H1 (cell line): ENCODE data around the gene ZSWIM6. TPM values are rescaled to one million over a fixed set of nuclear protein-coding genes. Genes with fewer than 3 reads are reported as not detected.

Source experiments
- CTCF ChIA-PET: fragments of 300-600 bp; sonication (Branson Sonifier 250); formaldehyde crosslinking; loops from one replicate; lab custom pipeline; 2021; ENCODE audit not compliant: partially characterized antibody; lab: Charles Lee
- POLR2A ChIA-PET: fragments of 300-600 bp; sonication (Branson Sonifier 250); formaldehyde crosslinking; loops from one replicate; lab custom pipeline; 2021; ENCODE audit warnings: inconsistent platforms; ENCODE audit not compliant: partially characterized antibody; lab: Charles Lee
- DNase-seq, 2 experiments: peaks; one replicate each; pipeline versions ENCODE4 v3.0.0 to v3.0.0-alpha.2; 2010 to 2022; ENCODE audit warnings: low spot score in 2 of 2, low read depth in 1 of 2, mixed read lengths in 1 of 2
- FAIRE-seq: peaks from 2 replicates; lab custom pipeline; 2011; peaks lifted over from hg19 to GRCh38; lab: Jason Lieb, UNC
- H2AFZ ChIP-seq: 2 replicates; pipeline ENCODE4 v1.8.1; 2012; ENCODE audit warnings: low read length, inconsistent platforms
- H2AK5ac ChIP-seq: 2 replicates; pipeline ENCODE4 v1.6.1; 2013; ENCODE audit warnings: low read depth, low read length
- H2BK120ac ChIP-seq: replicated peaks from 2 replicates; pipeline ENCODE3; 2013; ENCODE audit warnings: low read depth, low read length, inconsistent platforms
- H2BK12ac ChIP-seq: 2 replicates; pipeline ENCODE4 v1.6.1; 2013; ENCODE audit warnings: low read depth, low read length
- H2BK15ac ChIP-seq: 2 replicates; pipeline ENCODE4 v1.6.1; 2013; ENCODE audit warnings: low read length
- H2BK20ac ChIP-seq: 2 replicates; pipeline ENCODE4 v1.6.1; 2013; ENCODE audit warnings: low read length
- H2BK5ac ChIP-seq: 2 replicates; pipeline ENCODE4 v1.6.1; 2013; ENCODE audit warnings: low read depth, low read length
- H3K14ac ChIP-seq: 2 replicates; pipeline ENCODE4 v1.6.1; 2013; ENCODE audit warnings: inconsistent platforms; ENCODE audit not compliant: insufficient read length
- H3K18ac ChIP-seq: 2 replicates; pipeline ENCODE4 v1.6.1; 2013; ENCODE audit warnings: low read length; ENCODE audit errors: extremely low read depth
- H3K23ac ChIP-seq: 2 replicates; pipeline ENCODE4 v1.6.1; 2013; ENCODE audit warnings: inconsistent platforms; ENCODE audit not compliant: insufficient read length
- H3K23me2 ChIP-seq: 2 replicates; pipeline ENCODE4 v1.6.1; 2013; ENCODE audit warnings: low read depth, low read length
- H3K27ac ChIP-seq: 2 replicates; pipeline ENCODE4 v1.6.1; 2011; ENCODE audit warnings: low read depth, low read length, inconsistent platforms
- H3K27me3 ChIP-seq, 4 experiments: replicated peaks in 1 of 4; 1 replicate in 1 of 4; 2 replicates in 3 of 4; pipeline versions ENCODE4 v1.6.1 to v1.8.1; 2011 to 2013; ENCODE audit warnings: low read length in 3 of 4, mild to moderate bottlenecking in 3 of 4, inconsistent platforms in 2 of 4, mixed read lengths in 2 of 4, moderate library complexity in 1 of 4; ENCODE audit not compliant: control insufficient read depth in 3 of 4, insufficient read depth in 3 of 4; ENCODE audit errors: extremely low read depth in 1 of 4
- H3K36me3 ChIP-seq, 4 experiments: 2 replicates each; pipeline versions ENCODE4 v1.6.1 to v1.8.1; 2011 to 2013; ENCODE audit warnings: mild to moderate bottlenecking in 4 of 4, low read length in 3 of 4, moderate library complexity in 2 of 4, control low read depth in 1 of 4, inconsistent platforms in 1 of 4; ENCODE audit not compliant: insufficient read depth in 4 of 4, control insufficient read depth in 2 of 4
- H3K4ac ChIP-seq: replicated peaks from 2 replicates; pipeline ENCODE3; 2013; ENCODE audit warnings: low read length, low read depth, mixed read lengths, inconsistent platforms; ENCODE audit not compliant: insufficient read length
- H3K4me1 ChIP-seq, 4 experiments: replicated peaks in 1 of 4; 1 replicate in 1 of 4; 2 replicates in 3 of 4; pipeline versions ENCODE4 v1.6.1 to v1.8.1; 2011 to 2013; ENCODE audit warnings: low read length in 3 of 4, inconsistent platforms in 2 of 4, mixed read lengths in 1 of 4; ENCODE audit not compliant: insufficient read depth in 4 of 4, control insufficient read depth in 3 of 4
- H3K4me2 ChIP-seq, 2 experiments: 2 replicates each; pipeline versions ENCODE4 v1.6.1 to v1.8.1; 2011 to 2013; ENCODE audit warnings: low read depth in 2 of 2, low read length in 2 of 2, control low read depth in 1 of 2, inconsistent platforms in 1 of 2, mild to moderate bottlenecking in 1 of 2; ENCODE audit not compliant: insufficient read depth in 1 of 2
- H3K4me3 ChIP-seq, 4 experiments: fragments of 200-600, 300-600 bp in 1 of 4; sonication (generic), shearing (Covaris generic), sonication (Bioruptor Twin) in 1 of 4; 2 replicates each; pipeline versions ENCODE4 v1.5.1 to v1.8.1; 2011 to 2016; ENCODE audit warnings: low read length in 4 of 4, low read depth in 3 of 4, control low read depth in 2 of 4, inconsistent platforms in 2 of 4, mild to moderate bottlenecking in 2 of 4, mixed read lengths in 1 of 4, moderate library complexity in 1 of 4; ENCODE audit not compliant: insufficient read depth in 2 of 4; ENCODE audit errors: extremely low read depth in 1 of 4
- H3K56ac ChIP-seq: replicated peaks from 2 replicates; pipeline ENCODE3; 2013; ENCODE audit warnings: low read depth, mild to moderate bottlenecking, mixed read lengths, low read length, inconsistent platforms; ENCODE audit not compliant: insufficient read length
- H3K79me1 ChIP-seq: 2 replicates; pipeline ENCODE4 v1.6.1; 2013; ENCODE audit warnings: low read depth, low read length, control low read depth
- H3K79me2 ChIP-seq, 2 experiments: 2 replicates each; pipeline versions ENCODE4 v1.6.1 to v1.8.1; 2012 to 2013; ENCODE audit warnings: low read length in 2 of 2, mild to moderate bottlenecking in 2 of 2, inconsistent platforms in 1 of 2; ENCODE audit not compliant: insufficient read depth in 2 of 2, control insufficient read depth in 1 of 2
- H3K9ac ChIP-seq, 4 experiments: replicated peaks in 1 of 4; 1 replicate in 1 of 4; 2 replicates in 3 of 4; pipeline versions ENCODE4 v1.6.1 to v1.8.1; 2011 to 2013; ENCODE audit warnings: low read depth in 3 of 4, low read length in 3 of 4, control low read depth in 2 of 4, mild to moderate bottlenecking in 2 of 4, moderate library complexity in 2 of 4, inconsistent platforms in 1 of 4; ENCODE audit errors: extremely low read depth in 1 of 4
- H3K9me3 ChIP-seq, 2 experiments: 2 replicates each; pipeline versions ENCODE4 v1.6.1 to v1.8.1; 2012 to 2013; ENCODE audit warnings: mild to moderate bottlenecking in 2 of 2, moderate library complexity in 2 of 2, control low read depth in 1 of 2, inconsistent platforms in 1 of 2, low read depth in 1 of 2, low read length in 1 of 2, mixed read lengths in 1 of 2; ENCODE audit not compliant: insufficient read depth in 2 of 2
- H4K20me1 ChIP-seq, 2 experiments: replicated peaks in 1 of 2; 2 replicates each; pipeline versions ENCODE3 to v1.8.1; 2011 to 2013; ENCODE audit warnings: inconsistent platforms in 2 of 2, low read length in 2 of 2, mild to moderate bottlenecking in 1 of 2; ENCODE audit not compliant: insufficient read depth in 2 of 2, control insufficient read depth in 1 of 2
- H4K5ac ChIP-seq: 2 replicates; pipeline ENCODE4 v1.6.1; 2013; ENCODE audit warnings: low read length, low read depth, mixed read lengths, inconsistent platforms; ENCODE audit not compliant: insufficient read length
- H4K8ac ChIP-seq: 2 replicates; pipeline ENCODE4 v1.8.0; 2013; ENCODE audit warnings: mild to moderate bottlenecking, moderate library complexity, low read length, inconsistent platforms; ENCODE audit not compliant: insufficient read depth; ENCODE audit errors: extremely low read depth
- H4K91ac ChIP-seq: replicated peaks from 2 replicates; pipeline ENCODE3; 2013; ENCODE audit warnings: low read length, mixed read lengths, inconsistent platforms; ENCODE audit not compliant: insufficient read length
- CBX5 ChIP-seq: fragments of 300-800, 300-1000 bp; sonication (generic); IDR thresholded peaks from 2 replicates; pipeline ENCODE4 v1.7.1; 2016; ENCODE audit warnings: antibody characterized with exemption, low read length, low read depth
- JUN ChIP-seq: IDR thresholded peaks from 2 replicates; pipeline ENCODE4 v1.6.1; 2011; ENCODE audit warnings: low read depth, mild to moderate bottlenecking, improper control_type of control experiment, low read length
- KDM4A ChIP-seq: IDR thresholded peaks from one replicate; pipeline ENCODE4 v1.7.1; 2012; ENCODE audit warnings: low read depth, mild to moderate bottlenecking, moderate library complexity, low read length, inconsistent platforms; ENCODE audit not compliant: severe bottlenecking
- MAFK ChIP-seq: IDR thresholded peaks from 2 replicates; pipeline ENCODE4 v1.6.1; 2012; ENCODE audit warnings: low read depth, mild to moderate bottlenecking, improper control_type of control experiment, low read length
- RFX5 ChIP-seq: IDR thresholded peaks from 2 replicates; pipeline ENCODE4 v1.6.1; 2011; ENCODE audit warnings: low read depth, low read length, improper control_type of control experiment, borderline replicate concordance
- TAF7 ChIP-seq: optimal IDR thresholded peaks from 2 replicates; pipeline ENCODE3; 2011; ENCODE audit warnings: low read depth, mild to moderate bottlenecking, inconsistent platforms, low read length, moderate library complexity, borderline replicate concordance
- WGBS, 2 experiments: shearing (Covaris generic) in 1 of 2; methylation state at CpG; one replicate each; pipeline versions ENCODE4 v1.1.6 to v1.1.7; 2013 to 2015; ENCODE audit warnings: low lambda C conversion rate in 2 of 2, mixed read lengths in 2 of 2, inconsistent platforms in 1 of 2, low coverage in 1 of 2, missing lambda C conversion rate in 1 of 2; ENCODE audit not compliant: insufficient replicate concordance in 2 of 2, insufficient coverage in 1 of 2, insufficient read length in 1 of 2; ENCODE audit errors: extremely low coverage in 1 of 2, missing lambda C conversion rate in 1 of 2; 5-methylcytosine and 5-hydroxymethylcytosine counted together
- polyA plus RNA-seq, 7 experiments: library from polyadenylated mRNA; depleted of rRNA in 3 of 7; stranded (reverse) in 5 of 7; unstranded in 2 of 7; fragments of >200 nt in 5 of 7; fragments of 200-250 nt in 2 of 7; gene quantifications; 1 replicate in 5 of 7; 2 replicates in 1 of 7; 4 replicates in 1 of 7; pipeline versions ENCODE4 v1.2.1 to v1.2.3, GENCODE V29; 2011 to 2013; ENCODE audit warnings: missing spikeins in 2 of 7, mixed read lengths in 2 of 7
- total RNA-seq: library from RNA; stranded (reverse); fragmentation: NEBNext Ultra II Directional; extraction: Animal tissue kit (Norgen Biotek cat#: 25700); gene quantifications from 2 replicates; pipeline ENCODE4 v1.2.1, GENCODE V29; 2021
- TF ChIP-seq, protein P1 (sequence below): IDR thresholded peaks from 2 replicates; pipeline ENCODE4 v1.6.1; 2012; ENCODE audit warnings: inconsistent platforms
- TF ChIP-seq, protein P2 (sequence below): IDR thresholded peaks from 2 replicates; pipeline ENCODE4 v1.6.1; 2012; ENCODE audit warnings: inconsistent platforms

The ZSWIM6 gene
- total and polyA plus RNA-seq, 2 of the 8 experiments (the other 6 are each of a cell fraction or from before 2014, with no cell fraction given): 7.9 to 12.4 TPM

DNA sequence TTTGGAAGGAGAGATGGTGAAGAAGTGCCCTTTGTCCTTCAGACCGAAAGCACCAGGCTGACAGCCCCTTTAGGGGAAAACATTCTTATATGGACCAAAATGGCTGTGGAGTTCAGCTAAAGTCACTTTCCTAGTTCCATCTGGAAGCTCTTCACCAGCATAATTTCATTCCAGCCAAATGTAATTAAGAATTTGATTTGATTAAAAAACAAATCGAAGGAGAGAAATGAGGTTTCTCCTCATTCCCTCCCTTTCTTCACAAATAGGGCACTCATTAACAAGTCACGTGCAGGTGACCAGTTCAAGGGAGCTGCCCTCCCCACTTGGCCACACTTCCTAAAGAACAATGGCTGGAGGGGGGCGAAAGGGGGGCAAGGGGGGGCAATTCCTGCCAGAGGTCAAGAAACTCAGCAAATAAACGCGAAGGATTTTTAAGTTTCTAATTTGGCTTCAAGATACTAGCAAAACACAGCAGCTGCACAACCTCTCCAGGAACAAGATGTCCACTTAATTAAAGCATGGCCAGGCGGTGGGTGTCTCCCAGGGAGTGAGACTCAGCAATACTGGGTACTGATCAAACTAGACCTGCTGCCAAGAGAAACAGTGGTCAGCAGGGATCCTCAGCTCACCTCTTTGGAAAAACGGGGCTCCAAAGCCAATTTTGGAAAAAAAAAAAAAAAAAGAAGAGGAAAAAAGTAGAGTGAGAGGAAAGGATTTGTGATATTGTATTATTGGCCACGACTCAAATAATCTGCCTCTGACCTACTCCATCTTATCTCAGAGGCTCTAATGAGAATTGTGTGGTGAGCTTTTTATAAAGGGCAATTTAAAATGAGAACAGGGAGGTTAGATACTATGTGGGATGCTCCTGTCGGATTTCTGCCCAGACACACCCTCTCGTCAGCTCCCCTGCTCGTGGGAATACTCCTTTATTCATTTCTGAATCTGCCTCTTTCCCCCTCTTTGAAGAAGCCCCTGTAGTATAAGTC is 254.3 kb downstream of the ZSWIM6 start:
- H2AK5ac ChIP-seq: no peak overlapping the region
- no peaks in the 10 kb centered on the region for H3K23me2 ChIP-seq
- no peaks in the 10 kb centered on the region for H3K79me1 ChIP-seq
- H3K79me2 ChIP-seq: no peaks in the 10 kb centered on the region
- H4K5ac ChIP-seq: no peak overlapping the region
- no peak overlapping the region for H3K23ac ChIP-seq
- H3K18ac ChIP-seq: no peak overlapping the region
- no peak overlapping the region for H2BK15ac ChIP-seq
- H3K4me1 ChIP-seq: no peaks in the 10 kb centered on the region
- H2BK12ac ChIP-seq: no peak overlapping the region
- no peak overlapping the region for H3K56ac ChIP-seq
- H2BK120ac ChIP-seq: no peak overlapping the region
- H3K27me3 ChIP-seq: no peaks in the 10 kb centered on the region
- H4K91ac ChIP-seq: no peak overlapping the region
- H2AFZ ChIP-seq: no peak overlapping the region
- no peak overlapping the region for H3K4me3 ChIP-seq
- POLR2A ChIA-PET: interaction anchor here (0.7 kb wide), 1 partner anchor 17 kb away, joined by 3 read pairs; no protein-coding TSS in a partner anchor
- DNase-seq (no peak), FAIRE-seq (no peak)
- no peak overlapping the region for H3K4me2 ChIP-seq
- no peak overlapping the region for H3K27ac ChIP-seq
- no peak overlapping the region for H3K14ac ChIP-seq
- WGBS, 2 experiments: 94% methylated on average over 11 of the region's 12 CpGs; no CpG with 5 or more reads in 1 of the 2 experiments
- H3K4ac ChIP-seq: no peak overlapping the region
- no peak overlapping the region for H4K8ac ChIP-seq
- no peak overlapping the region for H3K9ac ChIP-seq
- H3K36me3 ChIP-seq: no peaks in the 10 kb centered on the region
- no peak overlapping the region for H2BK5ac ChIP-seq
- H3K9me3 ChIP-seq: 0 out of 4 replicates have a peak, but pooled peaks cover 0 to 5% of the 10 kb centered on the region in 2 experiments
- no peak overlapping the region for H2BK20ac ChIP-seq
- CTCF ChIA-PET: interaction anchor here (0.6 to 2.6 kb wide), 4 partner anchors 13 to 114 kb away, joined by 3 to 7 read pairs (median 4); no protein-coding TSS in a partner anchor
- no peaks in the 10 kb centered on the region for H4K20me1 ChIP-seq
- TF ChIP-seq MAFK (no peak), CBX5 (no peak), KDM4A (no peak), JUN (no peak), RFX5 (no peak), TAF7 (no peak)
- TF ChIP-seq, protein P1, sequence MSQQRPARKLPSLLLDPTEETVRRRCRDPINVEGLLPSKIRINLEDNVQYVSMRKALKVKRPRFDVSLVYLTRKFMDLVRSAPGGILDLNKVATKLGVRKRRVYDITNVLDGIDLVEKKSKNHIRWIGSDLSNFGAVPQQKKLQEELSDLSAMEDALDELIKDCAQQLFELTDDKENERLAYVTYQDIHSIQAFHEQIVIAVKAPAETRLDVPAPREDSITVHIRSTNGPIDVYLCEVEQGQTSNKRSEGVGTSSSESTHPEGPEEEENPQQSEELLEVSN: no peak
- TF ChIP-seq, protein P2, sequence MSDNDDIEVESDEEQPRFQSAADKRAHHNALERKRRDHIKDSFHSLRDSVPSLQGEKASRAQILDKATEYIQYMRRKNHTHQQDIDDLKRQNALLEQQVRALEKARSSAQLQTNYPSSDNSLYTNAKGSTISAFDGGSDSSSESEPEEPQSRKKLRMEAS: no peak
